Measurements from ENCODE around the gene PPL.

DNA sequence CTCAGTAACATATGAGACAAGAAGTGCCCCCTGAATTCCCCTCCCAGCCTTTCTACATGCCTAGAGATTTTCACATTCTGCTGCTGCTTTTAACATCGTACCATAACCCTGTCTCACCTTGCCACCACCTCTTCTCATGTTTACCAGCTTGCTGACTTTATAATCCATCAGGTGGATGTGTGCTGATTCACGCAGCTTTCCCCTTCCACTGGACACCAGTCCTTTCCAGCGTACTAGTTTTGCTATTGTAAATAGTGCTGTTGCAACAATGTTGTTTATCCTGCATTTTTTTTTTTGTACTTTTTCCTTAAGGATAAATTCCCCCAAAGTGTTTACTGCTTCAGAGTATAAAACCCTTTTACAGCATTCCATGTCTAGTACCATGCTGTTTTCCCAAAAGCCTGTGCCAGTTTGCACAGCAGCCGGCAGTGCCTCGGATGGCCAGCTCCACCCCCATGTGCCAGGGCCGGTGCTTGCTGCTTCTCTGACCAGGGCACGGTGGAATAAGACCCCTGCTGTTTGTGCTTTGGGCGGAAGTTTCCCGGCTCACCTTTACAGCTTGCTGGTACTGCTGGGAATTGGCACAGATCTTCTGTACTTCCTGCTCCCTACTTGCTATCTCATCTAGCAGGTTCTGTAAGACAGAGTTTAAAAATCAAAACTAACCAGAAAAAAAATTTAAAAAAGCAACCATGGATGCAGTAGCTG lies 48.4 kb downstream of the PPL start:
- no peak for TF ChIP-seq POLR2A (IDR thresholded peaks at IDR 0.05)
- TF ChIP-seq, protein P1, sequence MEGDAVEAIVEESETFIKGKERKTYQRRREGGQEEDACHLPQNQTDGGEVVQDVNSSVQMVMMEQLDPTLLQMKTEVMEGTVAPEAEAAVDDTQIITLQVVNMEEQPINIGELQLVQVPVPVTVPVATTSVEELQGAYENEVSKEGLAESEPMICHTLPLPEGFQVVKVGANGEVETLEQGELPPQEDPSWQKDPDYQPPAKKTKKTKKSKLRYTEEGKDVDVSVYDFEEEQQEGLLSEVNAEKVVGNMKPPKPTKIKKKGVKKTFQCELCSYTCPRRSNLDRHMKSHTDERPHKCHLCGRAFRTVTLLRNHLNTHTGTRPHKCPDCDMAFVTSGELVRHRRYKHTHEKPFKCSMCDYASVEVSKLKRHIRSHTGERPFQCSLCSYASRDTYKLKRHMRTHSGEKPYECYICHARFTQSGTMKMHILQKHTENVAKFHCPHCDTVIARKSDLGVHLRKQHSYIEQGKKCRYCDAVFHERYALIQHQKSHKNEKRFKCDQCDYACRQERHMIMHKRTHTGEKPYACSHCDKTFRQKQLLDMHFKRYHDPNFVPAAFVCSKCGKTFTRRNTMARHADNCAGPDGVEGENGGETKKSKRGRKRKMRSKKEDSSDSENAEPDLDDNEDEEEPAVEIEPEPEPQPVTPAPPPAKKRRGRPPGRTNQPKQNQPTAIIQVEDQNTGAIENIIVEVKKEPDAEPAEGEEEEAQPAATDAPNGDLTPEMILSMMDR (IDR thresholded peaks at IDR 0.05): no peak

Data from Peyer's patch (tissue), 4 donors.